NCI-H446 treated with DMSO at 0.1 percent for 48 hours (cell line): ENCODE results near the gene ARL14EP.
A peak's percentile ranks its signal among the peaks of the same experiment; 100 is the strongest.

Experiments used
- DNase-seq: peaks from one replicate; lab custom pipeline; 2025; lab: John Stamatoyannopoulos, UW

The ARL14EP gene

DNA sequence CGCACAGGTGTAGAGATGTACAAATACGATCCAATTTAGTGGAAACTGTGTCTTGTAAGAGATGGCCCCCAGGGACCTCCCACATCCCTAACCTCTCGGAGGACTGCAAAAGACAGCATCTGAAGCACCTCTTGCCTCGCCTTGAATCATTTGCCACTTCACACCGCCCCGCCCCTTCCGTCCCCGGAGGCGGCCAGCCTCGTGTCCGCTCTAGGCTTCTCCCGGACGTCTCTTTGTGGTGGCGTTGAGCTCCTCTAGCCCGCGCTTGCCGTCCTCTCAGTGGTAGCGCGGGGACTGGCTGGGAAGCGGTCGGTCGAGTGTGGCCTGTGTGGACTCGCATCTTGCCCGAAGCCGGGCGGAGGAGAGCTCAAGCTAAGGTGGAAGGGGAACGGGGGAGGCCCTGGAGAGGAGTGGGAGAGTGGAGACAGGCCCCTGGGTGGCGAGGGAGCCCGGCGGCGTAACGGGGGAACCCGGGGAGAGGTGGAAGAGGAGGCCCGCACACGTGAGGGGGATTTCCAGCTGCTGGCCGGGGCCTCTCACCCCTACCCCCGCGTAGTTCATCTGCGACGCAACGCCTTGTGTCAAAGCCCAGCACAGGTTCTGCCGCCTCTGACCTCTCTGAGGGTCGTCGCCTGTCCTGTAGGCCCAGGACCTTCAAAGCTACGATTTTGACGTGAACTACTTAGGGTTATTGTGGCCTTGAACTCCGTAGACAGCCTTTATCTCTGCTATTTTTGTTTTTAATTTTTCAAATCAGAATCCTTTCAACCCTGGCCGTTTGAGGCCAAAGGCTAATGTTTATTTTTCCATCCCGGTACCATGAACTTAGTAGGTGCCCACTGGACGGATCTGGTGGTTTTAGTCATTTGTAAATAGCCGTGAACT lies at the start of gene ARL14EP:
Gene ARL14EP, plus strand, starts transcription at position 279 of the 885 bp plus-strand sequence. CDS start 7,845 bp downstream, outside the sequence.
- DNase-seq: peak; percentile 96

DNA sequence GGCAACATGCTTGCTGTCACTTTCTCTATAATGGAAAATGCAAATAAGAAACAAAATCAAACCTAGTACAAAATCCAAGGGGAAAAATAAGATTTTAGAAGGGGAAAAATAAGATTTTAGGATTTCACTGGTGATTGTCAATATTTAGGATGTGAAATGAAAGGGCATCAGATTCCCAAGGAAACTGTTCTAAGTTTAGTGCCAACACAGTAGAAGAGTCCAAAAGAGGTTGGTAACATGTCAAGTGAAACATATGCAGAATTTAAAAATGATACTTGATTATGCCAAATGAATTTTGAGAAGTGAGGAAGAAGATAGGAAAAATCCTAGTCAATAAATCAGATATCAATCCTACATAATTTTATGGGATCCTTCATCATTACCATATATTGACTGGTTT lies 45.7 kb upstream of the ARL14EP start:
- no peak for DNase-seq

GRCh38 chr11:30279796-30280195 lies 43.1 kb upstream of the ARL14EP start:
- no peak for DNase-seq

DNA sequence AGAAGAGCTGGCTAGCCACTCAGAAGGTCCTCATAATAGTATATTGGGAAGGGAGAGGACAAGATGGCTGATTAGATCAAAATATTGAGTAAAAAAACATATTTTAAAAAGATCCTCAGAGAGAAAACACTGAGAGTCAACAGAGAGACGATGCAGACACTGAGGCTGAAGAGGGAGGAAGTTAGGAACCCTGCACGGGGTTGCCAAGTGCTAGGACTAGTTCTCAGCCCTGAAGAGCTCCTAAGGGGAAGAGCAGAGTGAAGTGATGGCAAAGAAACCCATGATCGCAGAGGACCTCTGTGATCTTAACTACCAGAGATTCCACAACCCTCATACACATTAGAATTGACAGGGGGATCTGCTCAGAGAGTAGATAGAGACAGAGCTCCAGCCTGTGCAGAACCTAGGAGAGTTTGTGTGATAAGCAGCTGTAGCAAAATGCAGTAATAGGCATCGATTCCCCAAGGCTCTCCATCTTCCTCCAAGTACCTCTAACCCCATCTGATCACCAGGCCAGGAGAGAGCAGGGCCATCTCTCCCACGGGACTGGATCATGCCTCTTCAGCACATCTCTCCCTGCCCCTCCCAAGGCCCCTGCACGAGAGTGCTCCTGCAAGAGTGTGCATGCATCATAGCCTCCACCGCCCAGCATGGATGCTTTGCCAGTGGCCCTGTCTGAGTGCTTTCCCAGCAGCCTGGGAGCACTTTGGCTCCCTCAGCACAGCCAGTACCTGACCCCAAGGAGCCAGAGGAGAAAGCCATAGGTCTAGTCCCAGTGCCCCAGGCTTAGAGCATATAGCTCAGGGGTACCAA lies 41.2 kb upstream of the ARL14EP start:
- DNase-seq: no peak

DNA sequence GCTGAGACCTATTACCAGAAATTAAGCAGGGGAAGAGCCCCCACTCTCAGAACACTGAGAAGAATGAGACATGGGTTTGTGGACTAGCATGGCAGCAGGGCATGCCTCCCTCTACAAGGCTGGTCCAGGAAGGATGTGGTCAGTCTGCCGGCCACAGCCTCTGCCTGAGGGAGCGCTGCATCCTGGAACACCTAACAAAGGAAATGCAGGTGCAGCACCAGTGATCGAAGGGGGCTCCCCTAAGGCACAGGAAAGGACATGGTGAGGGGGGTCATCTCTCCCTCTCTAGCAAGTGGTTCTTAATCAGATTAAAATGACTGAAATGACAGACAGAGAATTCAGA lies 40.6 kb upstream of the ARL14EP start:
- DNase-seq: no peak

- no peak for DNase-seq
Observed at GRCh38 chr11:30284836-30285235, 38.1 kb upstream of the ARL14EP start.

DNA sequence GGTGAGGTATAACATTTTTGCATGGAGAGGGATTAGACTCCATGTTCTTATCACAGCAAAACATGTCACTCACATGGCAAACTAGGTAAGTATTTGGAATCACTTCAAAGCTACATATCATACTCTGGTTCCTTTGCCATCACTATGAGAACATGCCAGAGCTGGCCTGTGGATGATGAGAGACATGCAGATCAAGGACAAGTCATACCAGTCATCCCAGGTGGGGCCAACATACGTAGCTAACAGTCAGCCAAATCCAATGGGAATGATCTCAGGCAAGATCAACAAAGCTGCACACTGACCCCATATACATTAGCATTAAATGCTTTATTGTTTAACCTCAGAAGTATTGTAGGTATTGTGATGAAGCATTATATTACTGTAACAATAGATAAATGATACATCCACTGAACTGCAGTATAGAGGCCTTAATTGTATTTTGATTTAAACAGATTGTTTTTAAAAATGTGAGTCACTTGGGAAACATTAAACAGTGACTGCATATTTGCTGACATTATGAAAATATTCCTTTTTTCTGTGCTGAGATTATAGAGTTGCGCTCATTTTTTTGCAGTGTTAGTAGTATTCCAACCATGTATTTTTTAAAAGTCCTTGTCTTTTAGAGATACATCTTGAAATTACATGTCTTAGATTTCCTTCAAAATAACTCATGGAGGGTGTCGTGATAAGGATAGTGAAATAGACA lies 37.3 kb upstream of the ARL14EP start:
- DNase-seq: no peak

GRCh38 chr11:30291331-30291730 lies 31.6 kb upstream of the ARL14EP start:
- no peak for DNase-seq

DNA sequence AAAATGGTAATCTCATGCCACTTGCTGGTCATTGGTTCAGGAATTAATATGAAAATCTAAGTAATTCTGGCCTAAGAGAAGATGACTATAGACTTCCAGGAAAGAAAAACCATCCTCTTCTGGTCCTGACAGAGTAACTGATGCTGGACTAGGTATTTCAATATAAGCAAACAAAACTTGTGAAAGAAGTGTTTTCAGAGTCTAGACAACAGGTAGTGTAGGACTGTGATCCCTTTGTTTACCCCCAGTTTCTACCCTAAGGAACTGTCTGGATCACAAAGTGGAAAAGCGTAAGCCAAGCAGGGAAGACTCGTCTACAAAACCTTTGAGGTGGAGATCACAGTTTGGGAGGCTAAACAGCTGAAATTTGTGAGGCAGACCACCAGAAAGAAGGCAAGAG lies 30.4 kb upstream of the ARL14EP start:
- no peak for DNase-seq

GRCh38 chr11:30295178-30295885 lies 27.6 kb upstream of the ARL14EP start:
- DNase-seq: no peak

GRCh38 chr11:30304620-30305019 lies 18.3 kb upstream of the ARL14EP start:
- no peak for DNase-seq

DNA sequence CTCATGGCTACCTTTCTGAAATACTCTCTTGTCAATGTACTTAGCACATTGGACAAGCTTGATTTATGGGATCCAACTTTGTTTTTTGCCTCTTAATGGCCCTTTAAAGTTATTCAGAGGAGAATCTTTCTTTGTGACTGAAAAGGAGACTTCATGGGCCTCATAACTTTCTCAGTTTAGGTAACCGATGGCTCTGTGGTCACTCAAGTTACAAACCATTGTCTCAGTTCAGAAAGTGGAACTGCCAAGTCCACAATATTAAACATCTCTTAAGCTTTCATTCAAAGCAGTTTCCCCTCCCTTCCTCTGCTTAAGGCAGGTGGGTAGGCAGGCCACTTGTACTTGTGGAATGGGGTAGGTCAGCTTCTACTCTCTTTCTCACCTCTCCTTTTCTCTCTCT lies 12.3 kb upstream of the ARL14EP start:
- DNase-seq: no peak

- DNase-seq: no peak
Observed at GRCh38 chr11:30311189-30311588, 11.7 kb upstream of the ARL14EP start.

GRCh38 chr11:30312243-30312642 lies 10.7 kb upstream of the ARL14EP start:
- no peak for DNase-seq

GRCh38 chr11:30313580-30313979 lies 9.3 kb upstream of the ARL14EP start:
- DNase-seq: no peak

DNA sequence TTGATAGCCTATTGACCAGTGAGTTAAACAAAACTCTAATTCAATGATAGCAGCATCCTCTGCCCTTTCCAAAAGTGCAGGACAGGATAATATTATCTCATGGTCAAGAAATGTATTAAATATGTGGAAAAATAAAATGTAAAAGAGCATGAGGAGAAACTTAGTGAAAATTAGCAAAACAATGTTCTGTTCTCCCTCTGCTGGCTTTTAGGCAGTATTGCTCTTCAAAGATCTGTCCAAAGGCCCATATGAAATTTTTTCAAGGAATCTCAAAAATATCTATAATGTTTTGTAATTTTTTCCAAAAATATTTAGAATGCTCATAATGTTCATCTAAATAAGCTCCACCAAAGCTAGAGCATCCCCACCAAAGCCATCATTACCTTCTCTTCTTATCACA lies 8.3 kb upstream of the ARL14EP start:
- DNase-seq: no peak

- no peak for DNase-seq
Observed at GRCh38 chr11:30316237-30316636, 6.7 kb upstream of the ARL14EP start.

DNA sequence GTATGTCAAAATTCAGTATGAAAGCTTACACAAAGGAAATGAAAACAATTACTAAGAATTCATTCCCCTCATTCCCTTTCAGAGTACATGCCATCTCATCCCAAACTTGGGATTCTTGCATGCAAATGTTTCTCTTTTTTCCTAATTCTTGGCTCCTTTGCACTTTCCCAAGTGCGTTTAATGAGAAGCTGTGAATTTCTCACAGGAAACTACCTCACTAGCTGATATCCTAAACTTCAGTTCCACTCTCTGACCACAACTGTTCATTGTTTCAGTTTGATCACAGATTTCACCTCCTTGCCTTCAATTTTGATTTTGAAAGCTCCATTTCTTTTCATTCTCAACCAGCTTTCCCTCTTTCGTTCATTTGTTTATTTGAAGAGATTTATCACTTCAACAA lies 5.9 kb upstream of the ARL14EP start:
- no peak for DNase-seq

- no peak for DNase-seq
Observed at GRCh38 chr11:30321321-30321720, 1.6 kb upstream of the ARL14EP start.

DNA sequence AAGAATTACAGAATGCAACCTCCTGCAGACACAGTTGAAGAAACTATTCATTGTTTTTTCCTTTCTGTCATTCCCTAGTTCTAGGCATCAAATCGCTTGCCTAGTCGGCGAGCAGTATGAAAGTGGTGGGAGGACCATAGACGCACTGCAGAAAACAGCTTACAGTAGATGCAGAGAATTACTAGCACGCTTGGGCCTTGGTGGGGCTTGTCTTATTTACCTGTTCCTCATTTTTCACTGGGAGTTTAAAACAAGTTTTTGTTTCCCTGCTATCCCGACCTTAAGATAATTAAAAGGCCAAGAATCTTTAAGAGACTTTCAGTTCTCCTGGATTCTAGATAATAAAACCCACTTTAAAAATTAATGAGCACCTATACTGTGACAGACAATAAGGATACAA lies 713 bp upstream of the ARL14EP start:
- DNase-seq: no peak

DNA sequence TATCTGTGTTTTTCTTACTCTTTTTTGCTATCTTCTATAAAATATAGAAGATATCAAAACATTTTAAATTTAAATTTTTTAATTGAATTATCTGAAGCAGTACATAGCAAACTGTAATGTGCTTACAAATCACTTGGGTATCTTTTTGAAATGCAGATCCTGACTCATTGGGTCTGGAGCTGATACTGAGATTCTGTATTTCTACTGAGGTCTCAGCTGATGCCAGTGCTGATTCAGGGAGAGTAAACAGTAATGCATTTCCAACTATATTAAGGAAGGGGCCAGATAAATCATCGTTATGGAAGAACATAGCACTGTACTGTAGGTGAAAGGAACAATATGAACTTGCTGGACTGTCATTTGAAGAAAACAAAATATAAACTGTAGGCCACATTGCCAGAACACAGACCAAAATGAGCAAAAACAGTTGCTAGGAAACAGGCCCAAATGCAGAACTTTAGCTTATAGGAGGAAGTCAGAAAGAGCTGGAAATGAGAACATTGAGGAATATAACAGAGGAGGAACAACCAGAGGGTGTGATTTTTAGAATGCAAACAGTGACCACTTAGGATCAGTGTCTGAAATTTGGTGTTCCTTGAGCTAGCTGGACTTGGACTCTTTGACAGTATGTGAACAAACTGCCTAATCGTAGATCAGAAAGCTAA lies 3.3 kb downstream of the ARL14EP start:
- no peak for DNase-seq
